HEK293 (cell line): ENCODE data around the gene NRP2.

Experiments used
- BCL11A ChIP-seq: fragments of 450-650 bp; formaldehyde crosslinking; IDR thresholded peaks from 2 replicates; pipeline ENCODE4 v1.5.1; 2016; ENCODE audit warnings: low read depth, missing biosample characterization, missing genetic modification characterization
- CTCF ChIP-seq: fragments of 450-650 bp; formaldehyde crosslinking; IDR thresholded peaks from 2 replicates; pipeline ENCODE4 v1.5.1; 2016; ENCODE audit warnings: missing biosample characterization, missing genetic modification characterization
- REST ChIP-seq: fragments of 450-650 bp; formaldehyde crosslinking; IDR thresholded peaks from 2 replicates; pipeline ENCODE4 v1.5.1; 2016; ENCODE audit warnings: missing biosample characterization, missing genetic modification characterization
- YY2 ChIP-seq: fragments of 450-650 bp; formaldehyde crosslinking; IDR thresholded peaks from 2 replicates; pipeline ENCODE4 v1.5.1; 2016; ENCODE audit warnings: missing biosample characterization, missing genetic modification characterization
- ZBTB1 ChIP-seq: fragments of 450-650 bp; formaldehyde crosslinking; IDR thresholded peaks from 2 replicates; pipeline ENCODE4 v1.5.1; 2016; ENCODE audit warnings: missing biosample characterization, missing genetic modification characterization
- ZBTB8A ChIP-seq: fragments of 450-650 bp; formaldehyde crosslinking; IDR thresholded peaks from 2 replicates; pipeline ENCODE4 v1.5.1; 2016; ENCODE audit warnings: missing biosample characterization, missing genetic modification characterization

- TF ChIP-seq CTCF (tag by site-specific recombination) (no peak), REST (tag by site-specific recombination) (no peak), ZBTB8A (tag by site-specific recombination) (no peak), BCL11A (no peak), YY2 (tag by site-specific recombination) (no peak), ZBTB1 (tag by site-specific recombination) (no peak)
Observed at GRCh38 chr2:205719847-205720246, 37.5 kb downstream of the NRP2 start.
